Measurements from ENCODE around the gene ECHDC1.
"Not testable (repeated sequence)": the region's sequence is repeated elsewhere in the genome, so short reads cannot be mapped to it uniquely, and the experiment has no call there.

The ECHDC1 gene

DNA sequence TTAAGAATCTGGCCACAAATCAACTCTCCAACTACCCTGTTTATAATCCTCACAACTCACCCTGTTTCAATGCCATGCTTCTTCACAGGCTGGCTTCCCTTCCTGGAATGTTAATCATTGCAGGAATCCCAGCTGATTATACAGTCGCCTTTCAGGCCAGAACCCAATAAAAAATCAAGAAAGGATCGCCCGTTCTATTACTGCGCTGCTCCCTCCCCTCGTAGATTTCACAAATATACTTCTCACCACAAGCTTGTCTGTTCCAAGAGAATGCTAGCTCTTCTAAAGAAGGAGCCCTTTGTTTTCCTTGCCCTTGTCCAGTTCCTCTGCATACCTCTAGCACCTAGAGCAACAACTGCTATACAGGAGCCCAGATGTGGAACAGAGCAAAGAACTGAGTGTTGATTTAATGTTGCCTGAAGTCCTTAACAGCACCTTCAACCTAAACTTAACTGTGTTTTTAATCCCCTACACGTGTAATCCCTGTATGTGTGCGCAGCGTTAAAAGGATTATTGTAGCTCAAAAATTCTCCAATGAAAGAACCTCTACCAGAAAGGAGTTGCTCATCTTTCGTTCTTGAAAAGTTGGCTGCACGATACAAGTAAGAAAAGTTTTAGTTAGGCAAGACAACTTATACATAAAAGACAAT is 988 bp downstream of the ECHDC1 start:
- DNase-seq (ENCODE audit: low read depth in 2 of 2, low spot score in 1 of 2) = no peak

DNA sequence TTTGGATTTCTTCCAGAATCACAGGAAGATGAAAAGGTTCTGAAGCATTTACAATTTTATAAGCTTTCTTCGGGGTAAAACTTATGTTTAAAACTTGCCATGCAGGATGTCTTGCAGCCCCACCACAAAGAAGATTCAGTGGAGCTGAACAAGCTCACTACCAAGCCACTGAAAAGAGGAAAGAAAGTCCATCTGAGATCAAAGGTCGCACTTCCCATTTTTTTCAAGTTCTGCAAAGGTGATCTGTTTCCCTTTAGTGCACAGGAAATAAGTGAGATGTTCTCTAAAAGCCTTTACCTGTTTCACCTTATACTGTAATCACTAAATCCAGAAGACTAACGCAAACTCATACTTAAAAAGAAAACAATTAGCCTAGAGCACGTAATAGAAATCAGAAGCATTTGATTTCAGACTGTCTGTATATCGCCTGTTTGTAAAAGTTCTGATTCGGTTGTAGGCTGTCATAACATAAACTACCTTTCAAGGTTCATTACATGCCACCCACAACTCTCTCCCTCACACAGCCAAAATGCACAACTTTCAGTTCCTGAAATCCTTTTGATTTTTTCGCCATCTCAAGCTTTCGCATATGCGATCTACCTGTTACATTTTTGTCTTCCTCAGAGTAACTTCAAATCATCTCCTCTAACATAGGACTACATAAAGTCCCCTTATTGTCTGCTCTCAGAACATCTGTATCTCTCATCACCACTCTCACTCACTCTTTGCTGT is 1.8 kb downstream of the ECHDC1 start:
- DNase-seq (ENCODE audit: low read depth in 2 of 2, low spot score in 1 of 2) = no peak

DNA sequence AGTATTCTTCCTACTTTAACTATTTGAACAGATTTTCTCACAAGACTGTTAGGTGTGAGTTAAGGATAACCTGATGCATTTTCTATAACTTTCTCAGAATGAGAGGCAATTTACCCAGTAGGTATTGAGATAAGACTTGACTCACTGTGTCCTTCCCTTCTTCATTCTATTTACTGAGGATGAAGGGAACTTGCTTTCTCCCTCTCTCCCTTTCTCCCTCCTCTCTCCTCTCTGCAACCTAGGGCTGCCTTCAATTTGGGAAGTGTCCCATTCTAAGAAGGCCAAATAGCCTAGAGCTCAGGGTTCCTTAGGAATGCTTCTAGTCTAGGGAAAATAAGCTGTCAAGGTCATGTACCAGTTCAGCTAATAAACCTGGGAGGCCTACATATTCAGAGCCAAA is 3.2 kb downstream of the ECHDC1 start:
- DNase-seq (ENCODE audit: low read depth in 2 of 2, low spot score in 1 of 2) = no peak

DNA sequence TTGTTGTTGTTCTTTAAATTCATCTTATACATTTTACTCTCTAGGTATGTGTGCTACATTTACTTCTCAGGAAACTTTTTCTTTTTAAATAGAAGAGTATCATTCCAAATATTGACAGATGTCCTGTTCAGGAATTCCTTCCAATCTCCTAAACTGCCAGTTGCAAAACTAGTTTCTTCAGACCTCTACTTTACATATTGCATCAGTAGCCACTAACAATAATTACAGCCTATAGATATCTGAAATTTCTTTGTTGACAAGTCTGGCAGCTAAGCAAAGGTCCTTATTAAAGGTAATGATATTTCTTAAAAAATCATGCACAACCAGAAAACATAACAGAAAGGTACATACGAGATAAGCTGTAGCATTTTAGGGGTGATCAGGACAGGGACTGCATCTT is 4.5 kb downstream of the ECHDC1 start:
- no peak for DNase-seq (ENCODE audit: low read depth in 2 of 2, low spot score in 1 of 2)

DNA sequence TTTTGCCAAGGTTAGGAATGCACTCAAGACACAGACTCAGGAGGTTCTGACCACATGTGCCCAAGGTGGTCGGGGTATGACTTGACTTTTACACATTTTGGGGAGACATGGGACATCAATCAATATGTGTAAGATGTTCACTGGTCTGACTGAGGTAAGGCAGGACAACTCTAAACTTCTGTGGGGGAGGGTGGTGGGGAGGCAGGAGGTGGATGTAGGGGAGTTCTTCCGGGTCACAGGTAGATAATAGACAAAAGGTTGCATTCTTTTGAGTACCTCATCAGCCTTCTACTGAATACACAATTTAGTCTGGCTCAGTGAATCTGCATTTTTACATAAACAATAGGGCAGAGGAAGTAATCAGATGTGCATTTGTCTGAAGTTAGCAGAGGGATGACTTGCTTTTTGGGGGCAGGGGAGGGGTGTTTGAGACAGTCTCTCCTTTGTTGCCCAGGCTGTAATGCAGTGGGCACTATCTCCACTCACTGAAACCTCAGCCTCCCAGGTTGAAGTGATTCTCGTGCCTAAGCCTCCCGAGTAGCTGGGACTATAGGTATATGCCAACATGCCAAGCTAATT is 10.9 kb downstream of the ECHDC1 start:
- no peak for DNase-seq (ENCODE audit: low read depth in 2 of 2, low spot score in 1 of 2)

DNA sequence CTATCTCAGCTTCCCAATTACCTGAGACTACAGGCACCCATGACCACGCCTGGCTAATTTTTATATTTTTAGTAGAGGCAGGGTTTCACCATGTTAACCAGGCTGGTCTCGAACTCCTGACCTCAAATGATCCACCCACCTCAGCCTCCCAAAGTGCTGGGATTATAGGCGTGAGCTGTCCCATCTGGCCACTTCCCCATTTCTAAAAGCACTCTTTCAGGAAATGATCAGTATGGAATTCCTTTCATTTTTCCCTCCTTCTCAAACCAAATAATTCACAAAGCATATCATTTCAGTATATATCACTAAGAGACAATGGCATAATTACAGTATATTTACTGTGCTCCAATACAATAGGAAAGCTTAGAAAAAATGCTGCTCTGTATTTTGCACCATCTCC is 12.2 kb downstream of the ECHDC1 start:
- DNase-seq (ENCODE audit: low read depth in 2 of 2, low spot score in 1 of 2) = not testable (repeated sequence)

DNA sequence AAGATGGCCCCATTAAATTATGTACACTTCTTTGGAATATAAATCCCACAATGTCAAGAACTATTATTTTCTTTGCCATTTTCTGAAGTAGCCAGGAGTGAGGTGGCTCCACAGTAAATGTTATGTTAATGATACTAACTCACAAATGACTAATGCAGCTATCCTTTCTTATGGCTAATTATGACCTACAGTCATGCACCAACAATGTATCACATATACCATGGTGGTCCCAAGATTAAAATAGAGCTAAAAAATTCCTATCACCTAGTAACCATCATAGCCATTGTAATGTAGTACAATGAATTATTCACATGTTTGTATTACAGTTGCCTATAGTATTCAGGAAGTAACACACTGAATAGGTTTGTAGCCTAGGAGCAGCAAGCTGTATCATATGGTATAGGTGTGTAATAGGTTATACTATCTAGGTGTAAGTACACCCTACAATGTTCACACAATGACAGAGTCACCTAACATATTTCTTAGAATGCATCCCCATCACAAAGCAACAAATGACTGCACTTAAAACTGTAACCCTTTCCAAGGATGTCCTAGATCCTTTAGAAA is 15.3 kb downstream of the ECHDC1 start:
- DNase-seq (ENCODE audit: low read depth in 2 of 2, low spot score in 1 of 2) = no peak

DNA sequence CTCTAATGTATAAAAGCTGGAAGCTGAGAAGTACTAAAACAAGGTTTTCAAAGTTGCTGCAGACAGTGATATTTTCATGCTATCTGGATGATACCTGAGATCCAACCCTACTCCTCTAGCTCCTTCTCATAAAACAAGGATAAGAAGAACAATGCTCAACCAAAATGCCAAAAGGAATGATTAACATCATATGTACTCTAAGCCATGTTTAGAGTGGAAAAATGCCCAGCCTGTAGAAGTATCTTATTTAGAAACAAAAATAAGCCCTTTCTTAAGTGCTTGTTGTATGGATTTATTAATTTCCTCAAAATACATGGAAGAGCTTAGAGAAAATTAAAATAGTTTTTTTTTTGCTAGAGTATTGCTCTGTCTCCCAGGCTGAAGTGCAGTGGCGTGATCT is 23.7 kb downstream of the ECHDC1 start:
- no peak for DNase-seq (ENCODE audit: low read depth in 2 of 2, low spot score in 1 of 2)

DNA sequence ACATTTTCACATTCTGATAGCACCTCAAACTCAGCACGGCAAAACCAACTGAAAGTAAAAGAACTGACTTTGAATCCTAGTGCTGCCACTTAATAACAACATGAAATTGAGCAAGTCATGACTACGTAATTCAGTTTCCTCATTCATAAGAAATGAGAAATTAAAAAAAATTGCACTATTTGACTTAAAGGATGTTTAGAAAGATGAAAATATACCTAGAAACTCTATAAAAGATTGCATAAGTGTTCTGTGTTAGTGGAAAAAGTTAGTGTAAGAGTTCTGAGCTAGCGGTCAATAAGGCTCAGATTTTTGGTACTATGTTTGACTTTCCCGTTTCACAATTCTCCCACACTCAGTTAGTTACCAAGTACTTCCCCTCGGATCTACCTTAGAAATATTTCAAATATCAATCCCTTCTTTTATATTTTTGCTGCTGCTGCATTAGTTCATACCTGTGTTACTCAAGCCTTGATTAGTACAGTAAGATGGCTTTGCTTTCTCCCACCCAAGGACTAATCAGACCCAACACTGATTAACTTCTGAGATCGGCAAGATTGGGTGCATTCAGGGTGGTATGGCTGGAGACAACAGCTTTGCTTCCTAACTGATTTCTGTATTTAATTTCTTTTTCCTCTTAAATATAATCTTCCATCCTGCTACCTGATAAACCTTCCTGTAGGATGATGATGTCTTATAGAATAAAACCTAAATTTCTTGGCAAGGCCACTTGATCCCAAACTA is 25.9 kb downstream of the ECHDC1 start:
- DNase-seq (ENCODE audit: low read depth in 2 of 2, low spot score in 1 of 2) = no peak

DNA sequence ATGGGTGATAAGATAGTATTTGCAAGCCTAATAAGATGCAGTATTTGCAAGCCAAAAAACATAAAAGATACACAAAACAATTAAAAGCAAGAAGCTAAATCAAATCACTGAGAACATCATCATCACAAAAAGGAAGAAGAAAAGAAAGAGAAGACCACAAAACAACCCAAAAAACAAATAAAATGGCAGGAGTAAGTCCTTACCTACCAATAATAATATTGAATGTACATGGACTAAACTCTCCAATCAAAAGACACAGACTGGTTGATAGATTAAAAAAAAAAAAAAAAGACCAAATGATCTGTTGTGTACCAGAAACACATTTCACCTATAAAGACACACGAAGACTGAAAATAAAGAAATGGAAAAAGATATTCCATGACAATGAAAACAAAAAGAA is 37.7 kb downstream of the ECHDC1 start:
- DNase-seq (ENCODE audit: low read depth in 2 of 2, low spot score in 1 of 2) = no peak

DNA sequence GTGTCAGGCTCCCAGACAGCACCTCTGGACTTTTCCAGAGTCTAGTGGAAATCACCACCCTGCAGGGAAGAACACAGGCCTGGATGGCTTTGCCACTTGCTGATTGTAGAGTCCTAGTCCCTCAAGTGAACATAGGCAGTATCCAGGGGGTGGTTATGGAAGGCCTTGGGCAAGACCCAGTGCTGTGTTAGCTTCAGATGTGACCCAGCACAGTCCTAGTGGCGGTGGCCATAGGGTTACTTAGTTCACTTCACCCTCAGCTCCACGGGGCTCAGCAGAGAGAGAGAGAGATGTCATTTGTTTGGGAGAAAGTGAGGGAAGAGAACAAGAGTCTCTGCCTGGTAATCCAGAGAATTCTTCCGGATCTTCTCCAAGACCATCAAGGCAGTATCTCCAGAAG is 39.5 kb downstream of the ECHDC1 start:
- DNase-seq (ENCODE audit: low read depth in 2 of 2, low spot score in 1 of 2) = no peak

DNA sequence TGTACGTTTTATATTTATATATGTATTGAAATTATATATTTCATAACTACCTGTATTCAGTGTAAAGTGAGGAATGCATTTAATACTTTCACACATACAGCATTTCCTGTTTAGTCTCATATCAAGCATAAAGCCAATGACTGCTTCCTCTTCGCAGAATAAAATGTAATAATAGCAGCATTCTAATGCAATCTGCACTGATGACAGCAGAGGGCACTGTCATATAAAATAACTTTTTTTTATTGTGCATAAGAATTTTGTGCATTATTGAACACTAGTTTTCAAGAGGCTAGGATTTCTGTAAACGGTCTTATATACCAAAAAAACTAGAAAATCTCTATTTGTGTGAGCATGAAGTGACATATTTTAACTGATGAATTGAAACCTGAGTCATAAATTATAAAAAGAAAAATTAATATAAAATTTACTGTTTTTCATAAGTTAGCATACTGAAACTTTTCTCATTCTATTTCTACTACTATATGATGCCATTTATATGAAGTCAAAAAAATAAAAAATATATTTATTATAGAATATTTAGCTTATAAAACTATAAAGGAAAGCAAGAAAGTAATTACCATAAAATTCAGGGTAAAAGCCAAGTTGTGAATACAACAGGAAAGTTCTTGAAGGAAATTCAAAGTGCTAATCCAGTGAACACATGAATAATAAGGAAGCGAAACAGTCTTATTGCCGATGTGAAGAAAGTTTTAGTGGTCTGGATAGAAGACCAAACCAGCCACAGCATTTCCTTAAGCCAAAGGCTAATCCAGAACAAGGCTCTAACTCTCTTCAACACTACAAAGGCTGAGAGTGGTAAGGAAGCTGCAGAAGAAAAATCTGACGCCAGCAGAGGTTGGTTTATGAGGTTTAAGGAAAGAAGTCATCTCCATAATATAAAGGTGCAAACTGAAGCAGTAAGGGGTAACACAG is 40.4 kb downstream of the ECHDC1 start:
- DNase-seq (ENCODE audit: low read depth in 2 of 2, low spot score in 1 of 2) = no peak

DNA sequence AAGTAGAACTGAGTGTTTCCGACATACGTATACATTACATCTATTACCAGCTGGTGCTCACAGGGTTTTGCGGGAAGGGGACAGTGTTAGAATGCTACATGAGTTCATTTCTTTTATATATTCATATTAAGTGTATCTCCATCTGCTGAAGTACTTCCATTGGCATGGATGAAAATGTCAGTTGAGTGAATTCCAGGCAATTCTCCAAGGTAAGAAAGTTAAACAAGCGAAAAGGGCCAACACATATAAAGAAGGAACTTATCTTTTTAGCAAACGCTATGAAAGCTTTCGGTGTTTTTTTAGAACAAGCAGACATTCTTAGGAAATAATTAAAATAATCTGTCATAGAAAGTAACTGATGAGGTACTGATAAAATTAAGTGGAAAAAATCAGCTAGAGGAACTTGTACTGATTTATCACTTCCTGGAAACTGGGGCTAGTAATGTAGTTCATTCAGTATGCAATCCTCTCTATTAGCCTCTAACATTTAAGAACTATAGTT is 42.2 kb downstream of the ECHDC1 start:
- no peak for DNase-seq (ENCODE audit: low read depth in 2 of 2, low spot score in 1 of 2)

DNA sequence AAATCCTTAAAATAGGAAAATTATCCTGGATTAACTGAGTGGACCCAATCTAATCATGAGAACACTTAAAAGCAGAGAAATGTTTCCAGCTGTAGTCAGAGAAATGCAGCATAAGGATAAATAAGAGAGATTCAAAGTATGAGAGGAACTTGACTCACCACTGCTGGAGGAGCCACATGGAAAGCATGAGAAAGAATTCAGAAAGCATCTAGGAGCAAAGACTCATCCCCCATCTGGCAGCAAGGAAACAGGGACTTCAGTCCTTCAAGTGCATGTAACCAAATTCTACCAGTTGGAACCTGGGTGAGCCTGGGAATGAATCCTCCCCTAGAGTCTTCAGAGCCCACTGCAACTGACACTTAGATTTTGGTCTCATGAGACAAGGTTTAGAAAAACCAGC is 43.0 kb downstream of the ECHDC1 start:
- no peak for DNase-seq (ENCODE audit: low read depth in 2 of 2, low spot score in 1 of 2)

DNA sequence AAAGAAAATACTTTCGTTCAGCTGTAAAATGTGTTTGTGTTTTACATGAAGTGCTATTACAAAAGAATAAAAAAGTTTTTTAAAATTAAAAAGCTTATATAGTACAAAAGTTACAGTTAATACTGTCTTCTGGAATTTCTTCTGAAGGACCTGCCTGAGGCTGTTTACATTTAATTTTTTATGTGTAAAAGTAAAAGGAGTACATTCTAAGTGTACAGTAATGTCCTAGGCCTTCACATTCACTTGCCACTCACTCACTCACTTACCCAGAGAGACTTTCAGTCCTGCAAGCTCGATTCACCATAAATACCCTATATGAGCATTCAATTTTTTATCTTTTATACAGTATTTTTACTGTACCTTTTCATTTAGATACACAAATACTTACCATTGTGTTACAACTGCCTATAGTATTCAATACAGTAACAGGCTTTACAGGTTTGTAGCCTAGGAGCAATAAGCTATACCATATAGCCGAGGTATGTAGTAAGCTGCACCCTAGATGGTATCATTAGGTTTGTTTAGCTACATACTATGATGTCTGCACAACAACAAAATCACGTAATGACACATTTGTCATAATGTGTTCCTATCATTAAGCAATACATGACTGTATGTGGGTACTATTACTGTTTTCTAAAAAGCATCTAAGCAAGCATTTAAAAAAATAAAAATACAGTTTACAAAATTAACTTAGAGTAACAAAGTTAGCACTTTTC is 43.7 kb downstream of the ECHDC1 start:
- DNase-seq (ENCODE audit: low read depth in 2 of 2, low spot score in 1 of 2) = no peak

DNA sequence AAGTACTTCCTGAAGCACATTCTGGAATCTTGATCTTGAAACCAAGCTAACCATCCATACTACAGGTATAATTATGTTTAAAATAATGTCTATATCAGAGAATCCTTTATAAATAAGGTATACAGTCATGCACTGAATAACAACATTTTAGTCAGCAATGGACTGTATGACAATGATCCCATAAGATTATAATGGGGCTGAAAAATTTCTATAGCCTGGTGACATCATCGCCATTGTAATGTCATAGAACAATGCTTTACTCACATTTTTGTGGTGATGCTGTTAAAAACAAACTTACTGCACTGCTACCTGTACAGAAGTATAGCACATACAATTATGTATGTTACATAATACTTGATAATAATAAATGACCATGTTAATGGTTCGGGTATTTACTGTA is 44.9 kb downstream of the ECHDC1 start:
- no peak for DNase-seq (ENCODE audit: low read depth in 2 of 2, low spot score in 1 of 2)

DNA sequence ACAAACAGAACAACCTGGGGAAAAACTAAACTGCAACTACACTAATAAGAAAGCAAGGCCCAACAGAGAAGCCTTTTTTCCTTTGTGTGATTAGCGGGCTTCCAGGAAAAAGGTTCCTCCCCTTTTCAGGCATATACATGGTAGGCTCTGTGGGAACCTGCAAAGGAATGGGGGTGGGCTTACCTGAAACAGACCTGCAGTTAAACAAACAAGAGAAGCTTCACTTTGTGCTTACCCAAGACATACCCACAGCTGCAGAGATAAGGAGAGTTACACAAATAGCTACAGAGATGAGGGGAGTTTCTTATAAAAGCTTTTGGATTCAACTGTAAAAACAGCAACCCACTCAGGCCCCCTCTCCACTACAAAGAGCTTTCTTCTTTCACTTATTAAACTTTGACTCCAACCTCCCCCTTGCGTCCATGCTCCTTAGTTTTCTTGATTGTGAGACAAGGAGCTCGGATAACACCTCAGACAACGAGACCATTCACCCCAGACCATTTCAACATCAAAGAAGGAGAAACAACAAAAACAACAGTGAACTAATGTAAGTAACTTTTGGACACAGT is 45.8 kb downstream of the ECHDC1 start:
- DNase-seq (ENCODE audit: low read depth in 2 of 2, low spot score in 1 of 2) = no peak

DNA sequence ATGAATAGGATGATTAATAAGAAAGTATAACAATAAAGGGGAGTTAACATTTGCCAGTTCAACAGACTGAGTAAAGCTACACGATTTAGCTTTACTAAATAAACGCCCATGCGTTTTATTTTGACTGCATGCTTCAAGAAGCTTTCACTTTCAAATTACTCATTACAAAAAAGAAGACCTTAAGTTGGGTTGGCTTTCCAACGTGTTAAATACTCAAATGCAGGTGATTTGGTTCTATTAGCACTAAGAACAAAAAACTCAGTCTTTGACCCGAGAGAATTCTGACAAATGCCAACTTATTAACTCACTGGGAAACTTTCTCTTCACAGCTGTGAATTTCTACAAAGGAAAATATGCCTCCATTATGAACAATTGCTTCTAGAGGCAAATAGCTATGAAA is 51.9 kb downstream of the ECHDC1 start:
- no peak for DNase-seq (ENCODE audit: low read depth in 2 of 2, low spot score in 1 of 2)
